ENCODE data around the gene DOK6.

DNA sequence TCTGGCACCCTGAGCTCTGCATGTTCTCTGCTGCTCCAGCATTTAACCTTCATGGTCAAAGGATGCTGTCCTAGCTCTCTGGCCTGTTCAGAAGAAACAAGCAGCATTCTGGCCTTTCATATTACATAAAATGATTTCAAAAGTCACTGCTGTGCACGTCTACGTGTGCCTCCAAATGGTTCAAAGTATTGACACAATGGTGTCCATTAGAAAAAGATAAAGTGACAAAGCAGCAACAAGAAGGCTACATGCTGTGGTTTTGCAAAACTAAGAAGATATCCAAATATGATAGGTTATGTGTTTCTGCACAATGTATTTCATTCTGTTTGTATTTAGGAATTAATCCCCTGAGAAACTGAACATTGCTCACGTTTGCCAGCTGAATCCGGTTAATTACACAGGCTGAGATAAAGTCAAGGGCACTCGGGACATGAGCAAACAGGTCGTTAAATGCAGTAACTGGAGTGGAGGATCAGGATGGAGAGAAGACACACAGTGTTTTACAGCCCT lies 258.5 kb downstream of the DOK6 start:
- TF ChIP-seq, protein P1, sequence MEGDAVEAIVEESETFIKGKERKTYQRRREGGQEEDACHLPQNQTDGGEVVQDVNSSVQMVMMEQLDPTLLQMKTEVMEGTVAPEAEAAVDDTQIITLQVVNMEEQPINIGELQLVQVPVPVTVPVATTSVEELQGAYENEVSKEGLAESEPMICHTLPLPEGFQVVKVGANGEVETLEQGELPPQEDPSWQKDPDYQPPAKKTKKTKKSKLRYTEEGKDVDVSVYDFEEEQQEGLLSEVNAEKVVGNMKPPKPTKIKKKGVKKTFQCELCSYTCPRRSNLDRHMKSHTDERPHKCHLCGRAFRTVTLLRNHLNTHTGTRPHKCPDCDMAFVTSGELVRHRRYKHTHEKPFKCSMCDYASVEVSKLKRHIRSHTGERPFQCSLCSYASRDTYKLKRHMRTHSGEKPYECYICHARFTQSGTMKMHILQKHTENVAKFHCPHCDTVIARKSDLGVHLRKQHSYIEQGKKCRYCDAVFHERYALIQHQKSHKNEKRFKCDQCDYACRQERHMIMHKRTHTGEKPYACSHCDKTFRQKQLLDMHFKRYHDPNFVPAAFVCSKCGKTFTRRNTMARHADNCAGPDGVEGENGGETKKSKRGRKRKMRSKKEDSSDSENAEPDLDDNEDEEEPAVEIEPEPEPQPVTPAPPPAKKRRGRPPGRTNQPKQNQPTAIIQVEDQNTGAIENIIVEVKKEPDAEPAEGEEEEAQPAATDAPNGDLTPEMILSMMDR (conservative IDR thresholded peaks at IDR 0.05; ENCODE audit: low read length): no peak
- TF ChIP-seq EZH2phosphoT487 (IDR thresholded peaks at IDR 0.05; ENCODE audit: borderline replicate concordance, low read depth, low read length): no peak
